ENCODE measurements around the gene IDH3A.

IDH3A gene

GRCh38 chr15:78211189-78211921 is 62.2 kb downstream of the IDH3A start:
- H3K9ac ChIP-seq (ENCODE audit: low read length) = no peak overlapping the region
- H3F3A ChIP-seq (ENCODE audit: insufficient read depth) = no peaks in the 10 kb centered on the region
- no peaks in the 10 kb centered on the region for H3K27me3 ChIP-seq (ENCODE audit: low read length)
- TF ChIP-seq EZH2phosphoT487 (conservative IDR thresholded peaks at IDR 0.05; ENCODE audit: low read length) (no peak), CTCF (IDR thresholded peaks at IDR 0.05; ENCODE audit: insufficient read depth, low read length, poor library complexity, severe bottlenecking) (no peak)
- H2AFZ ChIP-seq (ENCODE audit: low read depth, low read length, severe bottlenecking) = no peak overlapping the region
- H3K36me3 ChIP-seq (ENCODE audit: low read length) = no peaks in the 10 kb centered on the region
- no peaks in the 10 kb centered on the region for H4K20me1 ChIP-seq (ENCODE audit: low read depth, low read length)
- H3K4me3 ChIP-seq (ENCODE audit: insufficient read depth, low read length, poor library complexity, severe bottlenecking) = no peak overlapping the region
- H3K9me3 ChIP-seq (ENCODE audit: insufficient read depth, low read length) = no peaks in the 10 kb centered on the region
- H3K79me2 ChIP-seq (ENCODE audit: insufficient read depth, low read length) = no peaks in the 10 kb centered on the region
- H3K27ac ChIP-seq (ENCODE audit: low read depth, low read length) = no peak overlapping the region
- no peak overlapping the region for H3K4me2 ChIP-seq (ENCODE audit: low read depth, low read length, poor library complexity, severe bottlenecking)
- no peaks in the 10 kb centered on the region for H3K9me2 ChIP-seq (replicated peaks; ENCODE audit: insufficient read depth, low read length)

- Histone ChIP-seq H3K4me3 (ENCODE audit: insufficient read depth, low read length, poor library complexity, severe bottlenecking) (no peak overlapping the region), H3K4me2 (ENCODE audit: low read depth, low read length, poor library complexity, severe bottlenecking) (no peak overlapping the region)
- TF ChIP-seq EZH2phosphoT487 (conservative IDR thresholded peaks at IDR 0.05; ENCODE audit: low read length) (no peak), CTCF (IDR thresholded peaks at IDR 0.05; ENCODE audit: insufficient read depth, low read length, poor library complexity, severe bottlenecking) (no peak)
Observed at GRCh38 chr15:78212008-78212407, 62.8 kb downstream of the IDH3A start.

GRCh38 chr15:78212546-78213424 is 63.6 kb downstream of the IDH3A start:
- Histone ChIP-seq H3K27ac (ENCODE audit: low read depth, low read length) (no peak overlapping the region), H3K4me3 (ENCODE audit: insufficient read depth, low read length, poor library complexity, severe bottlenecking) (no peak overlapping the region), H3K9me3 (ENCODE audit: insufficient read depth, low read length) (no peaks in the 10 kb centered on the region), H2AFZ (ENCODE audit: low read depth, low read length, severe bottlenecking) (no peak overlapping the region), H3K27me3 (ENCODE audit: low read length) (no peaks in the 10 kb centered on the region), H3K36me3 (ENCODE audit: low read length) (no peaks in the 10 kb centered on the region), H3F3A (ENCODE audit: insufficient read depth) (no peaks in the 10 kb centered on the region), H4K20me1 (ENCODE audit: low read depth, low read length) (no peaks in the 10 kb centered on the region), H3K9me2 (replicated peaks; ENCODE audit: insufficient read depth, low read length) (no peaks in the 10 kb centered on the region), H3K4me2 (ENCODE audit: low read depth, low read length, poor library complexity, severe bottlenecking) (no peak overlapping the region), H3K79me2 (ENCODE audit: insufficient read depth, low read length) (no peaks in the 10 kb centered on the region), H3K9ac (ENCODE audit: low read length) (no peak overlapping the region)
- TF ChIP-seq EZH2phosphoT487 (conservative IDR thresholded peaks at IDR 0.05; ENCODE audit: low read length) (no peak), CTCF (IDR thresholded peaks at IDR 0.05; ENCODE audit: insufficient read depth, low read length, poor library complexity, severe bottlenecking) (no peak)

More at GRCh38 chr15:78212008-78212407, 62.8 kb downstream of the IDH3A start:
- no peaks in the 10 kb centered on the region for H3K27me3 ChIP-seq (ENCODE audit: low read length)
- H3F3A ChIP-seq (ENCODE audit: insufficient read depth) = no peaks in the 10 kb centered on the region
- H3K9me3 ChIP-seq (ENCODE audit: insufficient read depth, low read length) = no peaks in the 10 kb centered on the region
- no peak overlapping the region for H2AFZ ChIP-seq (ENCODE audit: low read depth, low read length, severe bottlenecking)
- no peaks in the 10 kb centered on the region for H3K36me3 ChIP-seq (ENCODE audit: low read length)
- no peaks in the 10 kb centered on the region for H3K79me2 ChIP-seq (ENCODE audit: insufficient read depth, low read length)
- H3K9me2 ChIP-seq (replicated peaks; ENCODE audit: insufficient read depth, low read length) = no peaks in the 10 kb centered on the region
- H3K27ac ChIP-seq (ENCODE audit: low read depth, low read length) = no peak overlapping the region
- no peaks in the 10 kb centered on the region for H4K20me1 ChIP-seq (ENCODE audit: low read depth, low read length)
- no peak overlapping the region for H3K9ac ChIP-seq (ENCODE audit: low read length)
